ENCODE measurements around the gene FRRS1L. TPM values are rescaled to one million over a fixed set of nuclear protein-coding genes. Genes with fewer than 3 reads are reported as not detected.

Gene FRRS1L
- total RNA-seq, 4 donors from 2014 or later: 0.05 to 0.42 TPM; not detected in 2

DNA sequence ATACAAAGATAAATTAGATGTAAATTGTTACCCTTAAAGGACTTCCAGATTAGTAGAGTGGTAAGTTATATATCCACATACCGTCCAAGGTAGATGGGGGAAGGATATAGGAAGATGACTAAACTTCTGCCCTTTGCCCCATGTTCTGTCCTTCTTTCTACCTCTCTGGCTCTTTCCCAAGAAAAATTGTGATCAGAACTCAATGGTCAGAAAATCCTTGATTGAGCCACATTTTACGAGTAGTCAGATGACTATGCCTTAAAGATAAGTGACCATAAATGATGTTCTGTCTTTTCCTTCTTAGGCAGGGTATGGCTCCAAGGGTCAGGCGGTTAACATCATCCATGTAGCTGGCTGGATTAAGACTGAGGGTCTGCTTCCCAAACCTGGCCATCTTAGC lies 4.4 kb downstream of the FRRS1L start:
- no peak for TF ChIP-seq CTCF (IDR thresholded peaks at IDR 0.05)
- TF ChIP-seq POLR2A (IDR thresholded peaks at IDR 0.05): no peak
- intact Hi-C loops (cut with DNase I; ENCODE audit: low total_unique reads): no loop called here
- no peak overlapping the region for H3K4me3 ChIP-seq (ENCODE audit: low read depth, poor library complexity, severe bottlenecking)
- 92 to 94% methylated on average over 3 of the region's 3 CpGs for WGBS, 2 donors
- peak in 1 of 2 donors; percentile 9 for DNase-seq (ENCODE audit: low spot score in 2 of 2)

DNA sequence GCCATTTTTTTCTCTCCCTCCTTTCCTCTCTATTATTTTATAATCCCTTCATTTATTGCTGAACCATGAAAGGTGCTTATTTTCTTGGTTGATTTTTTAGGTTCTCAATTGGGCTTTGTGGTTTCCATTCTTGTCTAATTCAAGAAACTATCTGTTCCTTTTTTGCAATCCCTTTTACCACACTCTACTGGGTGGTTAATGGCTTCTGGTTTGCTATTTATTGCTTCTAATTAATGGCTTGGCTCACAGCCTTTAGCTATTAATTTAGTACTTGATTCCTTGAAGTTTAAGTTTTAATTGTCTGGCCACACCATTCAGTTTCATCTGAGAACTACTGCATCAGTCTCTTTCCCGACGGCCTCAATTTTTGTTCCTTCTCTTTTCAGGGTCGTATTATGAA lies 5.6 kb downstream of the FRRS1L start:
- TF ChIP-seq POLR2A (IDR thresholded peaks at IDR 0.05) (no peak), CTCF (IDR thresholded peaks at IDR 0.05) (no peak)
- DNase-seq (ENCODE audit: low spot score in 2 of 2): no peak
- intact Hi-C loops (cut with DNase I; ENCODE audit: low total_unique reads): no loop called here
- H3K4me3 ChIP-seq (ENCODE audit: low read depth, poor library complexity, severe bottlenecking): no peak overlapping the region
- WGBS, 2 donors: 83 to 90% methylated on average over 3 of the region's 3 CpGs

- no peak for DNase-seq (ENCODE audit: low spot score in 2 of 2)
- 88 to 91% methylated on average over 4 of the region's 4 CpGs for WGBS, 2 donors
- intact Hi-C loops (cut with DNase I; ENCODE audit: low total_unique reads): no loop called here
Observed at GRCh38 chr9:109159583-109159982, 7.5 kb downstream of the FRRS1L start.

DNA sequence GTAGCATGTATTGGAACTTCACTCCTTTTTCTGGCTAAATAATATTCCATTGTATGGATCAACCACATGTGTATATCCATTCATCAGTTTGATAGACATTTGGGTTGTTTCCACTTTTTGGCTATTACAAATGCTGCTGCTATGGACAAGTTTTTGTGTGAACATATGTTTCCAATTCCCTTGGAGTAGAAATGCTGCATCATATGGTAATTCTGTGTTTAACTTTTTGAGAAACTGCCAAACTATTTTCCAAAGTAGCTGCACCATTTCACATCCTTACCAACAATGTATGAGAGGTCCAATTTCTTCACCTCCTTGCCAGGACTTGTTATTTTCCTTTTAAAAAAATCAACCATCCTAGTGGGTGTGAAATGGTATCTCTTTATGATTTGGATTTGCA lies 8.4 kb downstream of the FRRS1L start:
- TF ChIP-seq POLR2A (IDR thresholded peaks at IDR 0.05): no peak
- TF ChIP-seq CTCF (IDR thresholded peaks at IDR 0.05): no peak
- intact Hi-C loops (cut with DNase I; ENCODE audit: low total_unique reads): no loop called here
- H3K4me3 ChIP-seq (ENCODE audit: low read depth, poor library complexity, severe bottlenecking): no peak overlapping the region
- DNase-seq (ENCODE audit: low spot score in 2 of 2): no peak

More at GRCh38 chr9:109159583-109159982, 7.5 kb downstream of the FRRS1L start:
- TF ChIP-seq POLR2A (IDR thresholded peaks at IDR 0.05) (no peak), CTCF (IDR thresholded peaks at IDR 0.05) (no peak)
- H3K4me3 ChIP-seq (ENCODE audit: low read depth, poor library complexity, severe bottlenecking): no peak overlapping the region

GRCh38 chr9:109156708-109157107 lies 10.3 kb downstream of the FRRS1L start:
- intact Hi-C loops (cut with DNase I; ENCODE audit: low total_unique reads): no loop called here
- DNase-seq (ENCODE audit: low spot score in 2 of 2): no peak
- TF ChIP-seq CTCF (IDR thresholded peaks at IDR 0.05): no peak
- TF ChIP-seq POLR2A (IDR thresholded peaks at IDR 0.05): no peak
- 68 to 72% methylated on average over 8 of the region's 8 CpGs for WGBS, 2 donors
- no peak overlapping the region for H3K4me3 ChIP-seq (ENCODE audit: low read depth, poor library complexity, severe bottlenecking)

GRCh38 chr9:109150925-109151545 lies 16.0 kb downstream of the FRRS1L start:
- TF ChIP-seq CTCF (IDR thresholded peaks at IDR 0.05) (no peak), POLR2A (IDR thresholded peaks at IDR 0.05) (no peak)
- no peak overlapping the region for H3K4me3 ChIP-seq (ENCODE audit: low read depth, poor library complexity, severe bottlenecking)
- WGBS, 2 donors: 86 to 87% methylated on average over 3 of the region's 3 CpGs
- DNase-seq (ENCODE audit: low spot score in 2 of 2): no peak
- intact Hi-C loops (cut with DNase I; ENCODE audit: low total_unique reads): no loop called here

All from lower leg skin (tissue), 4 donors.